HG02623 (cell line): ENCODE measurements around the gene PEG3.

ENCODE experiments used
- ATAC-seq: cut with Tn5 transposase; IDR thresholded peaks from one replicate; pipeline ENCODE4 v1.9.1; 2021; ENCODE audit warnings: moderate library complexity; ENCODE audit not compliant: unreplicated experiment

PEG3 gene

GRCh38 chr19:56839652-56840450 is 675 bp downstream of the PEG3 start:
- ATAC-seq = no peak

DNA sequence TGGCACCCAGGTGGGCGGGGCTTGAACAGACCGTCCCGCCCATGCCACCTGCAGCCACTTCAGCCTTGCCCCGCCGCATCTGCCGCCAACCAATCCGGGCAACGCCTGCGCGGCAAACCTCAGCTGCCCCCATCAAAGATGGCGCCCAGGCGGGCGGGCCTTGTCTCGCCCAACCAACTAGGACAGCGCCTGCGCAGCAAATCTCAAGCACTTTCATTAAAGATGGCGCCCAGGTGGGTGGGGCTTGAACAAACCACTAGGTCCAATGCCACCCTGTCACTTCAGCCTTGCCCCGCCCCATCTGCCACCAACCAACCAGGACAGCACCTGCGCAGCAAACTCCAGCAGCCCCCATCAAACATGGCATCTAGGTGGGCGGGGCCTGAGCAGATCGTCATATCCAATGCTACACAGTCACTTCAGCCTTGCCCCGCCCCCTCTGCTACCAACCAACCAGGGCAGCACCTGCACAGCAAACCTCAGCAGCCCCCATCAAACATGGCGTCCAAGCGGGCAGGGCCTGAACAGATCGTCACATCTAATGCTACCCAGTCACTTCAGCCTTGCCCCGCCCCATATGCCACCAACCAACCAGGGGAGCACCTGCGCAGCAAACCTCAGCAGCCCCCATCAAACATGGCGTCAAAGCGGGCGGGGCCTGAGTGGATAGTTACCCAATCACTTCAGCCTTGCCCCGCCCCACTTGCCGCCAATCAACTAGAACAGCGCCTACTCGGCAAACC is 1.4 kb downstream of the PEG3 start:
- ATAC-seq = no peak

DNA sequence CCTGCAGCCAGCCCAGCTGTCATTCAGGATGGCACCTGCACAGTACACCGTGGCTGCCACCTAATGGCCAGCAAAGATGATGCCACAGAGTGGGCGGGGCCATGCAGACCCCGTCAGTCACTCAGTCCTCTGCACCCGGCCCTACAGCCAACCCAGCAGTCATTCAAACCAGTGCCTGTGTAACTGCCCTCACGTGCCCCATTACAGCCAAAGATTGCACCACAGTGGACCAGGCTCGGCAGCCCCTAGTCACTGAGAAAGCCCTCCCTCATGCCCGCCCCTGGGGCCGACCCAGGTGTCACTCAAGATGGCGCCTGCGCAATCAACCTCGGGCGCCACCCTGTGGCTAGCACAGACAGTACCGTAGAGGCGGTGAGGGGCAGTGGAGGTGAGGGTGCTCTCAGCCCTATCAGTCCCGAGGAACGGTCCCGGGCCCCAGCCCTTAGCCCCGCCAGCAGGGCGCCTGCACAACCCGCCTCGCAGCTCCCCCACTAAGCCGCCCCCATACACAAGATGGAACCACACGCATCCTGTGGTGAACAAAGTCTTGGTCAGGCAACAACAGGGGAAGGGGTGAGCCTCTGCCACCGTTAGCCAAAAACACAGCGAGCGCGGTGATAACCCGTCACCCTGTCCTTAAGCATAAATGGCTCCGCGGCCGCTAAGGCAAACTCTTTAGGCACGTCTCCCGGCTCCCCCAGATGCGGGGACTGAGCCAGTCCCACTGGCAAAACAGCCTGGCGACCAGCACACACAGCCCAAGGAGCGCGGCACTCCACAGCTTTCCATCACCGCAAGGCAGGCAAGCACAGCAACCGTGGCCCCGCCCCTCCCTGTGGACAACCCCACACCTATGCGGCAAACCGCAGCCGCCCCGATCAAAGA is 2.3 kb downstream of the PEG3 start:
- no peak for ATAC-seq

GRCh38 chr19:56837492-56838023 is 3.0 kb downstream of the PEG3 start:
- no peak for ATAC-seq

GRCh38 chr19:56837004-56837403 is 3.5 kb downstream of the PEG3 start:
- no peak for ATAC-seq

GRCh38 chr19:56836059-56836458 is 4.5 kb downstream of the PEG3 start:
- ATAC-seq = no peak

DNA sequence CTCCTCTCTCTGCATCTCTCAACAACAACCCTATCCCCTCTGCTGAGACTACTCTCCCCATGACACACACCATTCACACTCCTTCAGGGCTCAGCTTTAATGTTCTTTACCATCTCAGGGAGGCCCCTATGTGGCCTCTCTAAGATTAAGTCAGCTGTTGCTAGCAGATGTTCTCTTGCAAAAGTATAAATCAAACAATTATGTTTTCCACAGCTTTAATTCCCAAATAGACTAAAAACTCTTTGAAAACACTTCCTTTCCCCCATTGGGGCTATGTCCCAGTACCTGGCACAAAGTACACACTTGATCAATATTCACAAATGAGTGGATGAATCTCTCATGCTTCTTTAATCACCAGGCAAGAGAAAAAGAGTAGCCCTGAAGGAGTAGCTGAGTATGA is 5.1 kb downstream of the PEG3 start:
- no peak for ATAC-seq

- ATAC-seq = no peak
Observed at GRCh38 chr19:56834564-56835375, 5.8 kb downstream of the PEG3 start.

DNA sequence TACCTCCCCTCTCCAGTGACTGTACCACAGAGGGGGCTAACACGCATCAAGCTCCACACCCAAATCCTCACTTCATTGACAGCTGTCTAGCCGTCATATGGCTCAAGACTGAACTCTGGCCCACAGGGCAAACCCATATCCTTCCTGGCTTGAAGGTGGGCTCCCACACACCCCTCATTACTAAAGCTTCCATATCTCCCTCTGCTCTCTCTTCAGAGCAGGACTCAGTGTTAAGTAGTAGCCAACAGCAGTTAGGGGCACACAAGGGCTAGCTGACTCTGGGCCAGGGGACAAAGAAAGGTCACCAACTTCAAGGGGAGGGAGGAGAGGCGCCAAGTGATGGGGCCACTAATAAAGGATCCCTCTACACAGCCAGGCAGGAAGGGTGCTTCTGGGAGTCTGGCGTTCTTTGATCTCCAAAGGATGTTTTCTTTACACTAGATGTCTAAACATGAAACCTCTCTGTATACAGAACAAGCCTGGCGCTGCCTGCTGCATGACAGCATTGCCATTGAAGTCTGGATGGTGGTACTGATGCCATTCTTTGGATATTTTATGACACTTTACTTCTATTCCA is 8.1 kb downstream of the PEG3 start:
- ATAC-seq = no peak

GRCh38 chr19:56831255-56831654 is 9.3 kb downstream of the PEG3 start:
- no peak for ATAC-seq

DNA sequence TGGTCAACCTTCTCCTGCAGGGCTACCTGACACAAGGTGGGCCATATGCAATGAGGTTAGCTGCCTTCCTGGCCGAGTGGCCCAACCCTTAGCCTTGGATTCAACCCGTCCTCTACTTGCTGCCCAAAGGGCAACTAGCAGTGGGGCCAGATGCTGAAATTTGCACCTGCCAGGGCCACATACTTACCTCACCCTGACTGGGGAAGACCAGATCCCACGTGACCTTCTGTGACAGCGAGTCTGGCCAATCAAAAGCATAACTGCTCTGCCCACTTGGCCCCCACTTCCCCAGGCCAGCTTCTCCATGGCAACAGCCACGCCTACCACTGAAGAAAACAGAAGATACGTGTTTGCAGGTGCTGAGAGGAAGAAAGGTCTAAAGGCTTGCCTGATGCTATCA is 10.9 kb downstream of the PEG3 start:
- ATAC-seq = no peak

- no peak for ATAC-seq
Observed at GRCh38 chr19:56827708-56828107, 12.8 kb downstream of the PEG3 start.

DNA sequence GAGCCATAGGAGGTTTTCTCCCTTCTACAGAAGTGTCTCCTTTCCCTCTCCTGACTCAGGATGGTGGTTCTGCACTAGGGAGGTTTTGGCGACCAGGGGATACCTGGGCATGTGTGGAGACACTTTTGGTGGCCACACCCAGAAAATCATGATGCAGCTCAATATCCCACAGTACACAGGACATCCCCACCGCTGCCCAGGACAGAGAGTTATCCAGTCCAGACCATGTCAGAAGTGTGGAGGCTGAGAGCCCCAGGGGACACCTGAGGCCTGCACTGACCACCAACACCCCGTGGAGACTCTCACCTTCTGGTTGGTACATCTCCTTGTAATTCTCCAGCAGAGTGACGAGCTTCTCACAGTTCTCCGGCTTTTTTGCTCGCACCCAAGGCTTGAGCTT is 16.6 kb downstream of the PEG3 start:
- ATAC-seq = no peak

- no peak for ATAC-seq
Observed at GRCh38 chr19:56823417-56823816, 17.1 kb downstream of the PEG3 start.

GRCh38 chr19:56822755-56823154 is 17.8 kb downstream of the PEG3 start:
- no peak for ATAC-seq

DNA sequence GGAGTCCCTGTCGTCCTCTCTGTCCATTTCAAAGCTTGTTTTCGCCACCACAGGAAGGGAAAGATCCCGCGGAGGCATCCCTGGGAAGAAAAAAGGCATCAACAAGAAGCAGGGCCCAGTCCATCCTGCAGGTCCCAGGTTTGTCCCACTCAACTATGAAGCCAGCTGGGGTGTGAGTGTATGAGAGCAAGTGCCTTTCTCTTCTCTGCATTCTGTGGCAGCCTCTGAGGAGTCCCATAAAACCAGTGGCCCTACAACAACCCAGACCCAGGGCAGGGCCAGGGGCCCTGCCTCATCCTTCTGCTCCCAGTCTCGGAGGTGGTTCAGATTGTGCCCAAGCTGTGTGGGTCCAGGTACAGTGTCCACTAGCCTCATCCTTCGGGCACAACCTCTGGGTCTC is 18.9 kb downstream of the PEG3 start:
- no peak for ATAC-seq

DNA sequence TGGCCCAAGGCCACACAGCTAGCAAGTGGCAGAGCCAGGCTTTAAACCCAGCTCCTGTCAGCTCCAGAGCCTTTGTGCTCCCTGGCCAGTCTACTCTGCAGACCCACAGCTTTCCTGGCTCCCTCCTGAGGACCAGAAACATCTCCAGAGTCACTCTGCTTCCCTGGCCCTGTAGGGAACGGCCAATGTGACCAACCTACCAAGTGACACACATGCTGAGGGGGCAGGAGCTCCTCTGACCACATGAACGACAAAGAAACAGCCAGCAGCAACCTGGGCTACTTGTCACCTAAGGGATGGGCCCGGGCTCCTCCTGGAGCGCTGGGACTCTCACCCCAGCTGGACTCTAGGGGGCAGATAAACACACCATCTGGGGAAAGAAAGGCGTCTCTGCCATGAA is 19.3 kb downstream of the PEG3 start:
- ATAC-seq = no peak

DNA sequence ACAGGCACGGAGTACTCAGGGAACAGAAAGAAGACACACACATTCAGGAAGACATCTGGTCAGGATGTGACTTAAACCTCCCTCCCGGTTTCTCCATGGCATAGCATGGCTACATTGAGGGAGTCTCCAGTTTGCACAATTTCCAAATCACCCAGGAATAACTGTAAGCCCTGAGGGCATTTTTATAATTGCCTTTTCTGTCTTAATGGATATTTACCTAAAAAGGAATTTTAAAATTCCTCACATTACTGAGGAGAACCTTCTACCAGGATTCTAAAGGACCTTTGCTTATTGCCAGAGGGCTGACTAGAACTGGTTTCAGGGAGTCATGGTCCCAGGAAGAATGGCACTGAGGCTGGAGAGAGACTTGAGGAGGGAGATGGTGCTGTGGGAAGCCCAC is 21.4 kb downstream of the PEG3 start:
- no peak for ATAC-seq

DNA sequence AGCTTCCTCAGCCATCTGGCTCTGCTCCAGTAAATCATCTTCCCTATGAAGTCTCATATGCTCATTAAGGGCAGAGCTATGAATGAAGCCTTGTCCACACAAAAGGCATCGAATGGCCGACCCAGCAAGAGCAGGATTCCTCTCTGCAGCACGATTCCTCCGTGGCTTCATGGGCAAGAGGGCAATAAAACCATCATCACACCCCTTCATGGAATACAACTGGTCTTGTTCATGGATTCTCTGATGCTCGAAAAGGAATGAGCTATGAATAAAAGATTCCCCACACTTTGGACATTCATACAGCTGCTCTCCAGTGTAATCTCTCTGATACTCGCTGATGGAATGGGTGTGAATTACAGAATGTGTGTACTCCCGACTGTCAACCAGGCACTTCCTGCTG is 25.9 kb downstream of the PEG3 start:
- no peak for ATAC-seq

DNA sequence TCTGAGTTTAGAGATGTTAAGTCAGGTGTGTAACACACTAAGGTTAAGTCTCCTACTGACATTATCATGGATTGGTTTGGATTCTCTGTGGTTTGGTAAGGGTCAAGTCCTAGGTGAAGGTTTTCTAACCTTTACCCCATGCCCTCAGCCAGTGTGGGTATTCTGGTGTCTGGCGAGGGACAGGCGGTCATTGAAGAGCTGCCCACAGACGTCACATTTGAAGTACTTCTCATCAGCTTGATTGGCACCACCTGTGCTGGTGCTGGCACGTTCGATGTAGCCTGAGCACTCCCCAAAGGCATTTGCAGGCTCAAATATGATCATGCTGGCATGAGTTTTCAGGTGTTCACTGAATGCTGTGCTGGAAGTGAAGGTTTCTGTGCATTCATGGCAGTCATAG is 27.0 kb downstream of the PEG3 start:
- no peak for ATAC-seq
